ENCODE measurements around the gene SUSD6. TPM values are rescaled to one million over a fixed set of nuclear protein-coding genes. Genes with fewer than 3 reads are reported as not detected.

Gene SUSD6
- total RNA-seq, 1 donor from 2014 or later, result 49.0 TPM

- no peak for TF ChIP-seq CTCF (IDR thresholded peaks at IDR 0.05; ENCODE audit: insufficient read depth, low read length, poor library complexity, severe bottlenecking)
- no peak for DNase-seq (ENCODE audit: low read depth)
- no peaks in the 10 kb centered on the region for H3K27me3 ChIP-seq (ENCODE audit: control insufficient read depth, insufficient read depth, low read length)
- no peak overlapping the region for H3K4me3 ChIP-seq (ENCODE audit: low read depth, low read length)
- no peaks in the 10 kb centered on the region for H3K36me3 ChIP-seq (ENCODE audit: control insufficient read depth, insufficient read depth, low read length)
Measured at GRCh38 chr14:69741055-69741454, 129.7 kb downstream of the SUSD6 start.

GRCh38 chr14:69749956-69750355 is 138.6 kb downstream of the SUSD6 start:
- H3K36me3 ChIP-seq (ENCODE audit: control insufficient read depth, insufficient read depth, low read length), result no peaks in the 10 kb centered on the region
- H3K4me3 ChIP-seq (ENCODE audit: low read depth, low read length), result no peak overlapping the region
- no peak for TF ChIP-seq CTCF (IDR thresholded peaks at IDR 0.05; ENCODE audit: insufficient read depth, low read length, poor library complexity, severe bottlenecking)
- DNase-seq (ENCODE audit: low read depth), result no peak
- H3K27me3 ChIP-seq (ENCODE audit: control insufficient read depth, insufficient read depth, low read length), result no peaks in the 10 kb centered on the region

GRCh38 chr14:69750495-69750894 is 139.1 kb downstream of the SUSD6 start:
- Histone ChIP-seq H3K4me3 (ENCODE audit: low read depth, low read length) (no peak overlapping the region), H3K36me3 (ENCODE audit: control insufficient read depth, insufficient read depth, low read length) (no peaks in the 10 kb centered on the region), H3K27me3 (ENCODE audit: control insufficient read depth, insufficient read depth, low read length) (no peaks in the 10 kb centered on the region)
- no peak for DNase-seq (ENCODE audit: low read depth)
- no peak for TF ChIP-seq CTCF (IDR thresholded peaks at IDR 0.05; ENCODE audit: insufficient read depth, low read length, poor library complexity, severe bottlenecking)

- H3K4me3 ChIP-seq (ENCODE audit: low read depth, low read length), result no peak overlapping the region
- DNase-seq (ENCODE audit: low read depth), result no peak
- TF ChIP-seq CTCF (IDR thresholded peaks at IDR 0.05; ENCODE audit: insufficient read depth, low read length, poor library complexity, severe bottlenecking), result no peak
- no peaks in the 10 kb centered on the region for H3K36me3 ChIP-seq (ENCODE audit: control insufficient read depth, insufficient read depth, low read length)
- H3K27me3 ChIP-seq (ENCODE audit: control insufficient read depth, insufficient read depth, low read length), result no peaks in the 10 kb centered on the region
Measured at GRCh38 chr14:69752773-69753172, 141.4 kb downstream of the SUSD6 start.

GRCh38 chr14:69753860-69754259 is 142.5 kb downstream of the SUSD6 start:
- no peaks in the 10 kb centered on the region for H3K27me3 ChIP-seq (ENCODE audit: control insufficient read depth, insufficient read depth, low read length)
- H3K4me3 ChIP-seq (ENCODE audit: low read depth, low read length), result no peak overlapping the region
- DNase-seq (ENCODE audit: low read depth), result no peak
- H3K36me3 ChIP-seq (ENCODE audit: control insufficient read depth, insufficient read depth, low read length), result no peaks in the 10 kb centered on the region
- TF ChIP-seq CTCF (IDR thresholded peaks at IDR 0.05; ENCODE audit: insufficient read depth, low read length, poor library complexity, severe bottlenecking), result no peak

- H3K4me3 ChIP-seq (ENCODE audit: low read depth, low read length), result no peak overlapping the region
- no peak for DNase-seq (ENCODE audit: low read depth)
- no peak for TF ChIP-seq CTCF (IDR thresholded peaks at IDR 0.05; ENCODE audit: insufficient read depth, low read length, poor library complexity, severe bottlenecking)
- H3K36me3 ChIP-seq (ENCODE audit: control insufficient read depth, insufficient read depth, low read length), result no peaks in the 10 kb centered on the region
- no peaks in the 10 kb centered on the region for H3K27me3 ChIP-seq (ENCODE audit: control insufficient read depth, insufficient read depth, low read length)
Measured at GRCh38 chr14:69754487-69754886, 143.1 kb downstream of the SUSD6 start.
